Measurements from ENCODE around the gene PDGFRB. TPM values are rescaled to one million over a fixed set of nuclear protein-coding genes. Genes with fewer than 3 reads are reported as not detected.

Gene PDGFRB
- total RNA-seq, 2 donors from 2014 or later, result 24.1 to 34.2 TPM

GRCh38 chr5:150111122-150111521 lies 44.5 kb downstream of the PDGFRB start:
- H3K36me3 ChIP-seq (replicated peaks in 1 of 2; ENCODE audit: insufficient read depth in 1 of 2, low read depth in 2 of 2), result no peaks in the 10 kb centered on the region
- H3K4me1 ChIP-seq, result no peaks in the 10 kb centered on the region
- no peaks in the 10 kb centered on the region for H3K27me3 ChIP-seq
- H3K27ac ChIP-seq, result no peak overlapping the region
- H3K4me3 ChIP-seq, result no peak overlapping the region
- no peak for DNase-seq
- WGBS, 2 donors, result 73 to 74% methylated on average over 8 of the region's 8 CpGs
- no peaks in the 10 kb centered on the region for H3K9me3 ChIP-seq
- no peak for ATAC-seq
- intact Hi-C loops (cut with DNase I), result no loop called here
- TF ChIP-seq POLR2A (IDR thresholded peaks at IDR 0.05), result no peak
- no peak for TF ChIP-seq CTCF (IDR thresholded peaks at IDR 0.05)

- TF ChIP-seq CTCF (IDR thresholded peaks at IDR 0.05) (no peak), POLR2A (IDR thresholded peaks at IDR 0.05) (no peak)
- ATAC-seq (no peak), DNase-seq (no peak)
- 52 to 56% methylated on average over 4 of the region's 4 CpGs for WGBS, 2 donors
- intact Hi-C loops (cut with DNase I), result no loop called here
- Histone ChIP-seq H3K36me3 (replicated peaks in 1 of 2; ENCODE audit: insufficient read depth in 1 of 2, low read depth in 2 of 2) (no peaks in the 10 kb centered on the region), H3K27me3 (no peaks in the 10 kb centered on the region), H3K27ac (no peak overlapping the region), H3K9me3 (no peaks in the 10 kb centered on the region), H3K4me1 (no peaks in the 10 kb centered on the region), H3K4me3 (no peak overlapping the region)
Measured at GRCh38 chr5:150109921-150110320, 45.7 kb downstream of the PDGFRB start.

- no peaks in the 10 kb centered on the region for H3K9me3 ChIP-seq
- DNase-seq (peak in 1 of 4 donors; percentile 5), ATAC-seq (no peak)
- no peaks in the 10 kb centered on the region for H3K27me3 ChIP-seq
- intact Hi-C loops (cut with DNase I), result no loop called here
- H3K27ac ChIP-seq, result no peak overlapping the region
- no peaks in the 10 kb centered on the region for H3K36me3 ChIP-seq (replicated peaks in 1 of 2; ENCODE audit: insufficient read depth in 1 of 2, low read depth in 2 of 2)
- H3K4me3 ChIP-seq, result no peak overlapping the region
- no peak for TF ChIP-seq CTCF (IDR thresholded peaks at IDR 0.05)
- no peak for TF ChIP-seq POLR2A (IDR thresholded peaks at IDR 0.05)
- WGBS, 2 donors, result 69 to 84% methylated on average over 5 to 11 of the region's 11 CpGs
- no peaks in the 10 kb centered on the region for H3K4me1 ChIP-seq
Measured at GRCh38 chr5:150108711-150109514, 46.7 kb downstream of the PDGFRB start.

- H3K4me3 ChIP-seq, result no peak overlapping the region
- DNase-seq, result no peak
- no peak for ATAC-seq
- WGBS, 2 donors, result 75 to 78% methylated on average over 4 of the region's 4 CpGs
- H3K36me3 ChIP-seq (replicated peaks in 1 of 2; ENCODE audit: insufficient read depth in 1 of 2, low read depth in 2 of 2), result no peaks in the 10 kb centered on the region
- no peaks in the 10 kb centered on the region for H3K27me3 ChIP-seq
- H3K4me1 ChIP-seq, result no peaks in the 10 kb centered on the region
- H3K9me3 ChIP-seq, result no peaks in the 10 kb centered on the region
- H3K27ac ChIP-seq, result no peak overlapping the region
- intact Hi-C loops (cut with DNase I), result no loop called here
- no peak for TF ChIP-seq CTCF (IDR thresholded peaks at IDR 0.05)
- TF ChIP-seq POLR2A (IDR thresholded peaks at IDR 0.05), result no peak
Measured at GRCh38 chr5:150107909-150108447, 47.7 kb downstream of the PDGFRB start.

All from body of pancreas (tissue), 4 donors.